ENCODE results near the gene TMTC2. TPM values are rescaled to one million over a fixed set of nuclear protein-coding genes. Genes with fewer than 3 reads are reported as not detected.

TMTC2 gene
- total RNA-seq, 2 experiments from 2014 or later: 1.8 to 2.1 TPM

- H3K36me3 ChIP-seq (ENCODE audit: insufficient read depth, low read length): peaks cover 3% of the 10 kb centered on the region
- no peaks in the 10 kb centered on the region for H3K4me1 ChIP-seq (ENCODE audit: insufficient read depth, low read length)
- POLR2A ChIA-PET: no interaction called here
- DNase-seq: no peak
- no peak for TF ChIP-seq CTCF (IDR thresholded peaks at IDR 0.05)
- Mint-ChIP-seq H3K36me3 (ENCODE audit: low read depth) (no peaks in the 10 kb centered on the region), H3K27me3 (no peaks in the 10 kb centered on the region), H3K9me3 (no peaks in the 10 kb centered on the region), H3K4me3 (no peak overlapping the region), H3K4me1 (ENCODE audit: low read depth) (no peaks in the 10 kb centered on the region), H3K27ac (no peak overlapping the region)
- H3K9me3 ChIP-seq (ENCODE audit: control insufficient read depth in 1 of 2, insufficient read depth in 1 of 2, low read length in 2 of 2): no peaks in the 10 kb centered on the region
- H3K27me3 ChIP-seq (ENCODE audit: control insufficient read depth in 1 of 2, insufficient read depth in 2 of 2, low read length in 2 of 2): no peaks in the 10 kb centered on the region
- H3K4me3 ChIP-seq (ENCODE audit: low read length): no peak overlapping the region
- CTCF ChIA-PET: no interaction called here
- no peak for ATAC-seq (ENCODE audit: poor library complexity)
- no peak overlapping the region for H3K27ac ChIP-seq (ENCODE audit: low read depth in 1 of 2, low read length in 2 of 2)
- intact Hi-C loops (cut with DNase I, micrococcal nuclease): no loop called here
Observed at GRCh38 chr12:82708061-82708879, 21.6 kb downstream of the TMTC2 start.

GRCh38 chr12:82709794-82710355, 23.2 kb downstream of the TMTC2 start:
- H3K27ac Mint-ChIP-seq: no peak overlapping the region
- intact Hi-C loops (cut with DNase I, micrococcal nuclease): no loop called here
- no peak for TF ChIP-seq CTCF (IDR thresholded peaks at IDR 0.05)
- H3K9me3 ChIP-seq (ENCODE audit: control insufficient read depth in 1 of 2, insufficient read depth in 1 of 2, low read length in 2 of 2): no peaks in the 10 kb centered on the region
- ChIA-PET POLR2A (no interaction called here), CTCF (interaction anchor here (0.9 kb wide), 1 partner anchor 12 kb away, joined by 4 read pairs; no protein-coding TSS in a partner anchor)
- H3K27me3 ChIP-seq (ENCODE audit: control insufficient read depth in 1 of 2, insufficient read depth in 2 of 2, low read length in 2 of 2): no peaks in the 10 kb centered on the region
- H3K4me3 ChIP-seq (ENCODE audit: low read length): no peak overlapping the region
- no peak for ATAC-seq (ENCODE audit: poor library complexity)
- no peaks in the 10 kb centered on the region for H3K4me1 ChIP-seq (ENCODE audit: insufficient read depth, low read length)
- no peaks in the 10 kb centered on the region for H3K9me3 Mint-ChIP-seq
- no peaks in the 10 kb centered on the region for H3K27me3 Mint-ChIP-seq
- H3K27ac ChIP-seq (ENCODE audit: low read depth in 1 of 2, low read length in 2 of 2): no peak overlapping the region
- DNase-seq: no peak
- H3K4me3 Mint-ChIP-seq: no peak overlapping the region
- peaks cover 3% of the 10 kb centered on the region for H3K36me3 ChIP-seq (ENCODE audit: insufficient read depth, low read length)
- H3K36me3 Mint-ChIP-seq (ENCODE audit: low read depth): no peaks in the 10 kb centered on the region
- H3K4me1 Mint-ChIP-seq (ENCODE audit: low read depth): no peaks in the 10 kb centered on the region

- peaks cover 3% of the 10 kb centered on the region for H3K36me3 ChIP-seq (ENCODE audit: insufficient read depth, low read length)
- CTCF ChIA-PET: interaction anchor here (0.9 kb wide), 1 partner anchor 13 kb away, joined by 4 read pairs; no protein-coding TSS in a partner anchor
Observed at GRCh38 chr12:82710741-82711140, 24.0 kb downstream of the TMTC2 start.

More at GRCh38 chr12:82710741-82711140, 24.0 kb downstream of the TMTC2 start:
- intact Hi-C loops (cut with DNase I, micrococcal nuclease): no loop called here
- Mint-ChIP-seq H3K4me3 (no peak overlapping the region), H3K36me3 (ENCODE audit: low read depth) (no peaks in the 10 kb centered on the region), H3K4me1 (ENCODE audit: low read depth) (no peaks in the 10 kb centered on the region), H3K27ac (no peak overlapping the region), H3K27me3 (no peaks in the 10 kb centered on the region), H3K9me3 (no peaks in the 10 kb centered on the region)
- no peak overlapping the region for H3K4me3 ChIP-seq (ENCODE audit: low read length)
- H3K27me3 ChIP-seq (ENCODE audit: control insufficient read depth in 1 of 2, insufficient read depth in 2 of 2, low read length in 2 of 2): no peaks in the 10 kb centered on the region
- H3K9me3 ChIP-seq (ENCODE audit: control insufficient read depth in 1 of 2, insufficient read depth in 1 of 2, low read length in 2 of 2): no peaks in the 10 kb centered on the region
- DNase-seq (no peak), ATAC-seq (ENCODE audit: poor library complexity) (no peak)
- no peak overlapping the region for H3K27ac ChIP-seq (ENCODE audit: low read depth in 1 of 2, low read length in 2 of 2)
- POLR2A ChIA-PET: no interaction called here
- H3K4me1 ChIP-seq (ENCODE audit: insufficient read depth, low read length): no peaks in the 10 kb centered on the region
- TF ChIP-seq CTCF (IDR thresholded peaks at IDR 0.05): no peak

Data from CD4-positive, alpha-beta T cell (primary cell).